MM.1S (cell line): Measurements from ENCODE around the gene SLBP.
A peak's percentile ranks its signal among the peaks of the same experiment; 100 is the strongest.

Experiments used
- DNase-seq: peaks from one replicate; pipeline ENCODE4 v3.0.0-alpha.2; 2015
- H2AFZ ChIP-seq: fragments of 300-600 bp; sonication (generic); 2 replicates; pipeline ENCODE4 v1.6.0; 2016; ENCODE audit warnings: antibody characterized with exemption, low read length
- H3F3A ChIP-seq: fragments of 300-600 bp; sonication (generic); 2 replicates; pipeline ENCODE4 v1.6.1; 2016; ENCODE audit warnings: mild to moderate bottlenecking, antibody characterized with exemption, low read length, moderate library complexity, mixed read lengths; ENCODE audit not compliant: insufficient read depth
- H3K27ac ChIP-seq: fragments of 300-600 bp; sonication (generic); 2 replicates; pipeline ENCODE4 v1.5.1; 2016; ENCODE audit warnings: mild to moderate bottlenecking, low read length
- H3K27me3 ChIP-seq: fragments of 300-600 bp; sonication (generic); replicated peaks from 2 replicates; pipeline ENCODE4 v1.6.0; 2016; ENCODE audit warnings: low read length; ENCODE audit not compliant: insufficient read depth
- H3K36me3 ChIP-seq: fragments of 300-600 bp; sonication (generic); replicated peaks from 2 replicates; pipeline ENCODE4 v1.6.1; 2016; ENCODE audit warnings: mild to moderate bottlenecking, low read length, mixed read lengths; ENCODE audit not compliant: insufficient read depth
- H3K4me1 ChIP-seq: fragments of 300-600 bp; sonication (generic); 2 replicates; pipeline ENCODE4 v1.6.1; 2016; ENCODE audit warnings: low read length, mixed read lengths
- H3K4me2 ChIP-seq: fragments of 300-600 bp; sonication (generic); 2 replicates; pipeline ENCODE4 v1.6.0; 2016; ENCODE audit warnings: low read depth, low read length
- H3K4me3 ChIP-seq: fragments of 300-600 bp; sonication (generic); 2 replicates; pipeline ENCODE4 v1.5.1; 2016; ENCODE audit warnings: low read length, mixed read lengths
- H3K79me2 ChIP-seq: fragments of 300-600 bp; sonication (generic); 2 replicates; pipeline ENCODE4 v1.6.1; 2016; ENCODE audit warnings: mixed run types, low read length, mixed read lengths
- H3K9ac ChIP-seq: fragments of 300-600 bp; sonication (generic); 2 replicates; pipeline ENCODE4 v1.6.1; 2016; ENCODE audit warnings: low read length, mixed read lengths
- H3K9me2 ChIP-seq: fragments of 300-600 bp; sonication (generic); replicated peaks from 2 replicates; pipeline ENCODE4 v1.6.1; 2016; ENCODE audit warnings: mild to moderate bottlenecking, low read length, mixed read lengths; ENCODE audit not compliant: insufficient read depth
- H3K9me3 ChIP-seq: fragments of 300-600 bp; sonication (generic); replicated peaks from 2 replicates; pipeline ENCODE4 v1.6.1; 2016; ENCODE audit warnings: mild to moderate bottlenecking, low read length, mixed read lengths; ENCODE audit not compliant: insufficient read depth
- H4K20me1 ChIP-seq: fragments of 300-600 bp; sonication (generic); 2 replicates; pipeline ENCODE4 v1.6.1; 2016; ENCODE audit warnings: mild to moderate bottlenecking, low read length, moderate library complexity, mixed read lengths; ENCODE audit not compliant: insufficient read depth
- EZH2 ChIP-seq: fragments of 300-600 bp; sonication (generic); optimal IDR thresholded peaks from 2 replicates; pipeline ENCODE3; 2017; ENCODE audit warnings: low read depth, mild to moderate bottlenecking, antibody characterized with exemption, low read length, mixed read lengths
- EZH2phosphoT487 ChIP-seq: fragments of 300-600 bp; sonication (generic); IDR thresholded peaks from 2 replicates; pipeline ENCODE4 v1.6.1; 2018; ENCODE audit warnings: antibody characterized with exemption, low read length
- TF ChIP-seq, protein P1 (sequence below): fragments of 300-600 bp; sonication (generic); IDR thresholded peaks from 2 replicates; pipeline ENCODE4 v1.5.1; 2016; ENCODE audit warnings: antibody characterized with exemption, low read length, mixed read lengths

SLBP gene

DNA sequence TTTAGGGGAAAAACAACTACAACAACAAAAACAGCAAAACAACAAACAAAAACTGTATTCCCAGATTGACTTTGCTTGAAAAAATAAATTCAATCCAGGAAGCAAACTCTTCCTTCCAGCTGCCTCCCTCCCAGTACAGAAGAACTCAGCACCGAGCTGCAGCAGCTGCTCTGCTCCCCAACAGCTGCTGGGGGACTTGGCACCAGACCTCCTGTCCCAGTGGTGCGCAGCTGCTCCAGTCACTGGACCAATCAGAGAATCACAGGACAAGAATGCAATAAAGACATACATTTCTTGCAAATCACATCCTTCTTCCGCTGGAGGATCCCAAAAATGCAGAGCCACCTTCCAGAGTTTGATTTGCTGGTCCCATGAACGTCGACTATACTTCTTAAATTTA lies 16.2 kb downstream of the SLBP start:
- Histone ChIP-seq H3K4me3 (no peak overlapping the region), H3K9me3 (no peaks in the 10 kb centered on the region), H3K79me2 (peaks cover 38% of the 10 kb centered on the region), H3K4me2 (no peak overlapping the region), H4K20me1 (peaks cover 21% of the 10 kb centered on the region; the same call in 1 of the 2 replicates), H3F3A (peaks cover 19% of the 10 kb centered on the region), H3K9me2 (no peaks in the 10 kb centered on the region), H3K4me1 (no peaks in the 10 kb centered on the region), H3K9ac (no peak overlapping the region), H3K36me3 (peaks cover 32% of the 10 kb centered on the region), H3K27ac (no peak overlapping the region), H3K27me3 (no peaks in the 10 kb centered on the region), H2AFZ (no peak overlapping the region)
- DNase-seq, result no peak
- TF ChIP-seq, protein P1, sequence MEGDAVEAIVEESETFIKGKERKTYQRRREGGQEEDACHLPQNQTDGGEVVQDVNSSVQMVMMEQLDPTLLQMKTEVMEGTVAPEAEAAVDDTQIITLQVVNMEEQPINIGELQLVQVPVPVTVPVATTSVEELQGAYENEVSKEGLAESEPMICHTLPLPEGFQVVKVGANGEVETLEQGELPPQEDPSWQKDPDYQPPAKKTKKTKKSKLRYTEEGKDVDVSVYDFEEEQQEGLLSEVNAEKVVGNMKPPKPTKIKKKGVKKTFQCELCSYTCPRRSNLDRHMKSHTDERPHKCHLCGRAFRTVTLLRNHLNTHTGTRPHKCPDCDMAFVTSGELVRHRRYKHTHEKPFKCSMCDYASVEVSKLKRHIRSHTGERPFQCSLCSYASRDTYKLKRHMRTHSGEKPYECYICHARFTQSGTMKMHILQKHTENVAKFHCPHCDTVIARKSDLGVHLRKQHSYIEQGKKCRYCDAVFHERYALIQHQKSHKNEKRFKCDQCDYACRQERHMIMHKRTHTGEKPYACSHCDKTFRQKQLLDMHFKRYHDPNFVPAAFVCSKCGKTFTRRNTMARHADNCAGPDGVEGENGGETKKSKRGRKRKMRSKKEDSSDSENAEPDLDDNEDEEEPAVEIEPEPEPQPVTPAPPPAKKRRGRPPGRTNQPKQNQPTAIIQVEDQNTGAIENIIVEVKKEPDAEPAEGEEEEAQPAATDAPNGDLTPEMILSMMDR, result no peak
- TF ChIP-seq EZH2phosphoT487 (no peak), EZH2 (no peak)

DNA sequence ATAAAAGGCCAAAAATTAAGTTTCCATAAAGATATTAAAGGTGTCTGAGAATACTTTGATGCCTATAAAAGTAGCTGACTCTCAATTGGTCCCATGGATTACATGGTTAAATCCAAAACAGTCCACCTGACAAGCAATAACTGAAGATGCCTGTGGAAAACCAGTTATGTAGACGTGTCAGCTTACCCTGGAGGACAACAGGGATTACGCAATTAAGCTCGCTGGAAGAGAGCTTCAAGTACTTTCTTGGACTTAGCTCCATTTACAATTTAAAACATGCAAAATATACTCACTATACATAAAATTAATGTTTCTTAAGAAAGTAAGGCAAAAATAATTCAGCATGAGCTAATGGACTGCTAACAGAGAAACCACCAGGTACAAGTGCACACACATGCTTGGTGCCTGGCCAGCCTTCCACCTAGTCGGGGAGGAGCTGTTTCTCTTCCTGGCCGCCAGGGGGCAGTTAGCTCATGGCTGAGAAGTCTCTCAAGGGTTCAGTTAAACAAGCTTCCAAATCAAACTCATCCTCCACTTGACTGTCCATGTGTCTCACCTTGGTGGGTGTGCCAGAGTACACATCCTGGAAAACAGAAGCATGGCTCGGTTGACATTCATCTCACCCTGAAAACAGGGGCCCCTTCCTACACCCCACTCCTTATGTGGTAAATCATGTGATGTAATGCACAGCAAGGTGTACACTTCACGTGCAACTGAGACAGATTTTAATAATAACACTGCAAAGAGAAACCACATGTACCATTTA lies 18.8 kb downstream of the SLBP start:
- H3K27ac ChIP-seq, result no peak overlapping the region; the same call in 1 of the 2 replicates
- H3F3A ChIP-seq, result peaks cover 19% of the 10 kb centered on the region
- H3K9me3 ChIP-seq, result no peaks in the 10 kb centered on the region
- H3K9me2 ChIP-seq, result no peaks in the 10 kb centered on the region
- H3K79me2 ChIP-seq, result peaks cover 13% of the 10 kb centered on the region
- peaks cover 24% of the 10 kb centered on the region for H3K36me3 ChIP-seq
- no peaks in the 10 kb centered on the region for H3K4me1 ChIP-seq
- no peak overlapping the region for H3K4me2 ChIP-seq
- no peak overlapping the region for H3K4me3 ChIP-seq
- no peak overlapping the region for H3K9ac ChIP-seq
- H3K27me3 ChIP-seq, result no peaks in the 10 kb centered on the region
- TF ChIP-seq, protein P1, result peak; percentile 93
- no peak for TF ChIP-seq EZH2phosphoT487
- no peak overlapping the region for H2AFZ ChIP-seq
- DNase-seq, result peak; percentile 79
- H4K20me1 ChIP-seq, result 0 out of 2 replicates have a peak, but pooled peaks cover 4% of the 10 kb centered on the region

DNA sequence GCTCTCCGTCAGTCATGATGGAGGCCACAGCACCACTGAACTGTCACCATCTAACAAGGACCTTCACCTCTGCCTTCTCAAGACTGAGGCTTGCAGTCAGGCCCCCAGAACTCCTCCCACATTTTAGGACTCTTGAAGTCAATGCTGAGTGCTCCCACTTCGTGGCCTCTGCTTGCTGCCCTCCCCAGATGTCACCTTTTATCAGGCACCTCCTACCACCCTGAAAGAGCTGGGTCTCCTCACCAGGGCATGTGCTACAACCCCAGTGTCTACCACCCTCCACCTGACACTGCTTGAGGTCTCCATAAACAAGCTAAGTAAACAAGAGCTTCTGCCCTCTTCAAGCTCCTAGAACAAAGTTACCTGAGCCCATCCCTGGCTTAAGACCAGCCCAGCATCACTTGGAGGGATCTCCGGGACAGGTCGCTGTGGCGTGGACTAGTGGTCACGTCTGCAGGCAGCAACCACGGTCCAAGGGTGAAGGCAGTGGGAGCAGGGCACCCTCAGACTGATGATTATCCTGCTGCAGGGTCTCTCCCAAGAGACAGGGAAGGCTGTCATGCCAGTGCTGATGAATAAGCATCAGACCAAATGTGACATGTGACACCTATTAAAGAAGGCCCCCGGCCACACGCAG lies 20.3 kb downstream of the SLBP start:
- TF ChIP-seq EZH2phosphoT487 (no peak), EZH2 (no peak)
- TF ChIP-seq, protein P1, result no peak
- Histone ChIP-seq H3K4me3 (no peak overlapping the region), H3K27me3 (no peaks in the 10 kb centered on the region), H3K9me3 (no peaks in the 10 kb centered on the region), H3K9me2 (no peaks in the 10 kb centered on the region), H3K4me2 (no peak overlapping the region), H3F3A (peaks cover 19% of the 10 kb centered on the region), H3K36me3 (peaks cover 24% of the 10 kb centered on the region), H3K27ac (no peak overlapping the region), H2AFZ (no peak overlapping the region), H3K9ac (no peak overlapping the region), H3K79me2 (peaks cover 6% of the 10 kb centered on the region), H4K20me1 (0 out of 2 replicates have a peak, but pooled peaks cover 4% of the 10 kb centered on the region), H3K4me1 (no peaks in the 10 kb centered on the region)
- no peak for DNase-seq
